HG03060 (cell line): ENCODE measurements around the gene LY9.

Experiments
- ATAC-seq: cut with Tn5 transposase; IDR thresholded peaks from one replicate; pipeline ENCODE4 v1.9.1; 2021; ENCODE audit warnings: low read depth, moderate number of reproducible peaks; ENCODE audit not compliant: unreplicated experiment

Gene LY9

GRCh38 chr1:160795951-160796383 is at the start of gene LY9:
Gene LY9 (plus strand): TSS chr1:160796174. CDS start chr1:160796188, 14 bp downstream.
- peak; percentile 84 for ATAC-seq

GRCh38 chr1:160746836-160747500 is 49.0 kb upstream of the LY9 start:
- ATAC-seq: no peak

- ATAC-seq: no peak
These were observed 48.3 kb upstream of the LY9 start for GRCh38 chr1:160747717-160748116.

- no peak for ATAC-seq
These were observed 47.6 kb upstream of the LY9 start for GRCh38 chr1:160748181-160748877.

GRCh38 chr1:160748878-160749269 is 47.1 kb upstream of the LY9 start:
- no peak for ATAC-seq

- ATAC-seq: no peak
These were observed 45.4 kb upstream of the LY9 start for GRCh38 chr1:160750608-160751007.

GRCh38 chr1:160752406-160752805 is 43.6 kb upstream of the LY9 start:
- no peak for ATAC-seq

- ATAC-seq: no peak
These were observed 43.0 kb upstream of the LY9 start for GRCh38 chr1:160752924-160753323.

- no peak for ATAC-seq
These were observed 42.4 kb upstream of the LY9 start for GRCh38 chr1:160753594-160753993.

GRCh38 chr1:160755461-160755860 is 40.5 kb upstream of the LY9 start:
- no peak for ATAC-seq

- ATAC-seq: no peak
These were observed 39.8 kb upstream of the LY9 start for GRCh38 chr1:160755911-160756848.

GRCh38 chr1:160756849-160757201 is 39.1 kb upstream of the LY9 start:
- ATAC-seq: no peak

- no peak for ATAC-seq
These were observed 37.5 kb upstream of the LY9 start for GRCh38 chr1:160758521-160758920.

- ATAC-seq: no peak
These were observed 36.2 kb upstream of the LY9 start for GRCh38 chr1:160759740-160760139.

- ATAC-seq: no peak
These were observed 34.9 kb upstream of the LY9 start for GRCh38 chr1:160761046-160761445.

GRCh38 chr1:160761886-160762285 is 34.1 kb upstream of the LY9 start:
- ATAC-seq: no peak

GRCh38 chr1:160763993-160764392 is 32.0 kb upstream of the LY9 start:
- ATAC-seq: no peak

GRCh38 chr1:160767395-160768294 is 28.3 kb upstream of the LY9 start:
- peak; percentile 58 for ATAC-seq

- peak; percentile 63 for ATAC-seq
These were observed 27.7 kb upstream of the LY9 start for GRCh38 chr1:160768295-160768657.

GRCh38 chr1:160772331-160772730 is 23.6 kb upstream of the LY9 start:
- no peak for ATAC-seq
